GM21786 (cell line): ENCODE measurements around the gene STK11IP.

Experiments used
- ATAC-seq: cut with Tn5 transposase; IDR thresholded peaks from one replicate; pipeline ENCODE4 v1.9.1; 2021; ENCODE audit not compliant: unreplicated experiment

STK11IP gene

DNA sequence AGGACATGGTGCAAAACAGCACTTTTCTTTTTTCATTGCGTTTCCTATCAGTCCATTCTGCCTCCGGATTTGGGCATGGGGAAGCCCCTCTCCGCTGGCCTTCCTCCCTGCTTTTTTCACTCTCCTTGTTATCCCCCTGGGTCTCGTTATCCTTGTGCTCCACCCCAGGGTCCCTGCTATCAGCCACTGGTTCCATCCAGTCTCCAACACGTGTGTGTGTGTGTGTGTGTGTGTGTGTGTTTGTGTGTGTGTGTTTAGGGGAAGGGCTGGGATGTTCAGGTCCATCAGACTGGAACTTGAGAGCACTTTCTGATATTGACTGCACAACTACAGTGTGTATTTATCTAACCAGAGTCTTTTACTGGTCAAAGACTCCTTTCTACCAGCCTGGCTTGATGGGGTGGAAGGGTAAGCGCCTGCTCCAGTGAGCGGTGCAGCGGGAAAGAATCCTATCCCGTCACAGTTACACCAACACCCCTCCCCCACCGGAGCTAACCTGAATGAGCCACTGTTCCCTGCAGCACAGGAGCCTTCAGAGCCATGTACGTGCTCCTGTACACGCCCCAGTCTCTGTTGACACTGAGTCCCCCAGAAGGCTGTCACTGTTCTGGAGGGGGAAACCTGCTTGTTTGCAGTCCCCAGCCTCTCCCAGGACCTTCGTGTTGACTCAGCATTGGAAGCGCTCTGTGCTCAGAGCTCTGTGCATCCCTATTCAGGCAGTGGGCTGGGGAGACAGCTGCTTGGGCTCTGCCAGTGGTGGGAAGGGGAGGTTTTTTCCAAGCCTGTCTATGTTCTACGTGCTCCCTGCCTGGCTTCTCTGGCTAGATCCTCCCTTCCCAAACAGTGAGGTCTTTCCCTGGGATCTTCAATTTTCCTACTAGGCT lies 20.9 kb upstream of the STK11IP start:
- no peak for ATAC-seq

DNA sequence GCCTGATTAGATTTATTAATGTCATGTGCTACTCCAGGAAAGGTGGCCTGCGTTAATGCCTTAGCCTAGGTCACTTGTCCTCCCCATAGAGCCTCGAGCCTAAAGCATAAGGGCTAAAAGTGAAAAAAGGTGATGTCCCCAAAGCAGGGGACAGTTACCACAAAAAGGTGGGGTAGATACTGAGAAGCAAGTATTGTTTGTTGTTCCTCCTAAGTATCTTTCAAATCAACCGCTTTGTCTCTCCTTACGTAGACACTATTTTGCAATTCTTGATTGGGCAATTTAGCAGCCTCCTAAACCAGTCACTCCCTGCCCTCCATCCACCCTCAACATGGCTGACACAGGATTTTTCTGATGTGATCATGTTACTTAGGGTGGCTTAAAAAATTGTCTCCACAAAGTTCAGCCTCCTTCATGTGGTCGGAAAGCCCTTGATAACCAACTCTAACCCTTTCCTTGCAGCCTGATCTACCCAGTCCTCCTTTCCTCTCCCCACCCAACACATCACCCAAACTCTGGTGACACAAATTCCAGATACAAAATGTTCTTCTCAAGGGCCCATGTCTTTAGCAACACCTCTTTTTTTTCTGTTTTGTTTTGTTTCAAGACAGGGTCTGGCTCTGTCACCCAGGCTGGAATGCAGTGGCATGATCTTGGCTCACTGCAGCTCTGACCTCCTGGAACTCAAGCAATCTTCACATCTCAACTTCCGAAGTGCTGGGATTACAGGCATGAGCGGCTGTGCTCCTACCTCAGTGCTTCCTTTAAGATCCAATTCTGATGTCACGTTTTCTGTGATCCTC lies 18.6 kb upstream of the STK11IP start:
- no peak for ATAC-seq

DNA sequence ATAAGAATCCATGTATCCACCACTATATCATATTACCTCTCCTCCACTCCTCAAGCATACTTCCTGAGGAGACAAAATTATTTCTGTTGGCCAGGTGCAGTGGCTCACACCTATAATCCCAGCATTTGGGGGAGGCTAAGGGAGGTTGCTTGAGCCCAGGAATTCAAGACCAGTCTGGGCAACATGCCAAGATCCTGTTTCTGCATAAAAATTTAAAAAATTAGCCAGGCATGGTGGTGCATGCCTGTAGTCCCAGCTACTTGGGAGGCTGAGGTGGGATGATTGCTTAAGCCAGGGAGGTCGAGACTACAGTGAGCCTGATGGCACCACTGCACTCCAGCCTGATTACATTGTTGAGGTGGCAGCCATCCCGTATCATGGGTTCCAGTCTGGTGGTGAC lies 16.3 kb upstream of the STK11IP start:
- ATAC-seq, result no peak

DNA sequence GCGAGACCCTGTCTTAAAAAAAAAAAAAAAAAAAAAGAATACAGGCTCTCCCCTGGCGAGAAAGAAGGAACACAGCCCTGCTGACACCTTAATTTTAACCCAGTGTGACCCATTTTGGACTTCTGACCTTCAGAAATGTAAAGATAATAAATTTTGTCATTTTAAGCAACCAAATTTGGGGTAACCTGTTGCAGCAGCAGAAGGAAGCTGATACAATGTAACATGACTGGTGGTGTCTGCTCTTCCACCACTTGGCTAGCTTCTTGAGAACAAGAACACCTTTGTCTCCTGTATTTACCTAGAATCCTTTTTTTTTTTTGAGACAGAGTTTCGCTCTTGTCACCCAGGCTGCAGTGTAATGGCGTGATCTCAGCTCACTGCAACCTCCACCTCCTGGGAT lies 6.6 kb upstream of the STK11IP start:
- ATAC-seq, result no peak

DNA sequence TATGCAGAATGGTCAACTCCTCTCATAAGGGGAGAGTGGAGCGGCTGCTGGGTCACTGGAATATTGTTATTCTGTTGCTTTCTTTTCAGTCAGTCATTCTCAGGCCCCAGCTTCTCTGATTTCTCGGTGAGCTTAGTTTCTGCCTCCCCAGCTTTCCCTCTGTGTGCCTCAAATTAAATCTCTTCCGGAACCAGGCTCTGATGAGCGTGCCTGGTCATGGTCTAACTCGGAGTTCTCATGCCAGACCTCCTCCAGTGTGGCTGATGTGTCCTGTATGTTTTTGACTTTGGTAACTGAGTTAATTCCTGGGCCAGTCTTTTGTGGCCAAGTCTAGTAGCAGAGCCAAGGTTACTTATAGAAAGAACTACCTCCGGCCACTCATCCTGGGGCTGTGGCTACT lies 4.9 kb upstream of the STK11IP start:
- no peak for ATAC-seq

DNA sequence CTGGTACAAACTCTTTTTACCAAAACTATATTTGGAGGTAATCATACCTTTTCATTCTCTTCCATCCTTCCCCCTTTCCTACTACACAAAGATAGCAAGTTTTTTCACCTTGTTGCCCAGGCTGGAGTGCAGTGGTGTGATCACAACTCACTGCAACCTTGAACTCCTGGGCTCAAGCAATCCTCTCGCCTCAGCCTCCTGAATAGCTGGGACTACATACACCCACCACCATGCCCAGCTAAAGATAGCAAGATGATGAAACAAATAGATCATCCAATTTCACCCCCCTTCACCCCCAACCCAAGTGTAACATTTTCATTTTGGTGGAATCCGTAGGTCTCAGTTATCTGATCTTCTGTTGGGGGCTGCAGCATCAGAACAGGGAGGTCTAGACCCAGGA lies 4.5 kb upstream of the STK11IP start:
- no peak for ATAC-seq

DNA sequence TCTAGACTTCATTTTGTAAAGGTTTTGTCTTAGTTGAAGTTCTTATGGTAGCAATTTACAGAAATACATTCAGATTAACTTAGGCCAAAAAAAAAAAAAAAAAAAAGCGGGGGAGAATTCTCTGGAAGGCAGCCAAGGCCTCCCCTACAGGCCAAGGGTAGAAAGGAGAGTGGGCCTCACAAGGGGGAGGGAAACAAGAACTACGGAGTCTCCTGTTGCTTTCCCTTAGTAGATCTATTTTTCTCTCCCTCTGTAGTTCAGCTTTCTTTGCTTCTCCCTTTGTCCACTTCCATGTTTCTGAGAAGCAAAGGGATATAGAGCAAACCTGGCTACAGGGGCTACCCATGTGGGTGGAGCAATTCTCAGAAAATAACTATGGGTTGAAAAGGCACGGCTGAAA lies 2.4 kb upstream of the STK11IP start:
- no peak for ATAC-seq

DNA sequence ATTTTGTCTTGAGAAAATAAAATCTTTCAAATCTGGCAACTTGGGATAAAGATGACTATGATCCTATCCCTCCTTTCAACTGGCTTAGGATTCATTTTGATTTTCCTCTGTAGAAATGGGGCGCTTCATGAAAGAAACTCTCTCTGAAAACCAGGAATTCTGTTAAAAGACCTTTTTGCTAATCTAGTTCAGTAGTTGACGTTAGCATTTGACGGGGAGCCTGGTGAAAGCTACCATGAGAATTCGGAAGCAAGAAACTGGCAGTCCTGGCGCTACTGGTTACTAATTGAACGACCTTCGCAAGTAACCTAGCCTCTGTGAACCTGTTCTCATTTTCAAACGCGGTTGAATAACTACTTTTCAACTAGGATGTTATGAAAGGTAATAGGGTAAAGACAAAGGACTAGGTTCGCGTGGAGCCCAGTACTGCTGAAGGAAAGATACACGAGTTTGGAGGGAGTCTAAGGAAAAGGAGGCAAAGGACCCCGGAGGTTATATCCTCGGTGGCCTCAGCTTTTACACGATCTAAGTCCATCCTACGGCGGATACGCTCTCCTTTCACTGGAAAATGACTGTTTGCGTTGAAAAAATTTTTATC lies 604 bp upstream of the STK11IP start:
- peak; percentile 1 for ATAC-seq

DNA sequence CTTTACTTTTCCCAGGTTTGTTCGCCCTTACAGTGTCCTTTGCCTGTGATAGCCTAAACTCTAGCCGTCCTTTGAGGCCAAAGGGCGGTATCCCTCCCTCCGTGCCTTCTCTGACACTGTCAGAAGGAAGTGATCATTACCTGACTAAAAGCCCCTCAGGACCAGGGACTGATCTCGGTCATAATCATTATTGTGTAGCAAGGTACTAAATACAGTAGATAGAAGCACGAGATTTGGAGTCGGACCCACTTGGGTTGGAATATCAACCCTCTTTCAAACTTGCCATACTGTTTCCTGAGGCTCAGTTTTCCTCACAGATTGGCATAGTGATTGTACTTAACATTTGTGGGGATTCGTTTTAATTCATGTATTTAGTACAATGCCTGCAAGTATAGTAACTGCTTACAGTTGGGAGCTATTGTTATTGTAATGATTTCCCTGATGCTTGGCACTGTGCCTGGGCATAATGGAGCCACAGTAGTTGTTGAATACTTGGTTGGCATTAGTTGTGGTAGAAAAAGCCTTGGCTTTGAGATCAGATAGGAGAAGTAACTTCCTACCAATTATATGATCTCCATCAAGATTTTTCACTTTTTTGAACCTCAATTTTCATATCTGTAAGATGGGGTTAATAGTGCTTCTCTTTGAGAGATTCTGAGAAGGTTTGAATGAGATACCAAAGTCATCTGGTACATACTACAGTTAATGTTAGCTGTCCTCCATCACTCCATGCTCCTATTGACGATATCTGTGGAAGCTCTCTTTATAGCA lies 836 bp downstream of the STK11IP start:
- no peak for ATAC-seq

DNA sequence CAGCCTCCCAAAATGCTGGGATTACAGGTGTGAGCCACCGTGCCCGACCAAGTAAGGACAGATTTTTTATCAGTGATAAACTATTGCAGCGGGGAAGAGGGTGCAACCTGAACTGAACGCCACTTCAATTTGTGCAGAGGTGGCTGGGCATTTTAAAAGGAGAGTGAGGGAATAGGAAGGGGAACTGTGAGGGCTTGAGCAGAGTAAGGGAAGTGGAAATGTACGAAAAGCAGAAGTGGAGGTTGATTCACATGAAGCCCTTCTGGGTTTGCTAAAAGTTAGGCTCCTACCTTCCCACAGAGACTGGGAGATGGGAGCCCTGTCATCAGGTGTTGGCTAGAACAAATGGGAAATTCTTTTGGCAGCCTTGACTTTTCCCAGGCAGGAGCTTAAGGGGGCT lies 6.1 kb downstream of the STK11IP start:
- no peak for ATAC-seq

DNA sequence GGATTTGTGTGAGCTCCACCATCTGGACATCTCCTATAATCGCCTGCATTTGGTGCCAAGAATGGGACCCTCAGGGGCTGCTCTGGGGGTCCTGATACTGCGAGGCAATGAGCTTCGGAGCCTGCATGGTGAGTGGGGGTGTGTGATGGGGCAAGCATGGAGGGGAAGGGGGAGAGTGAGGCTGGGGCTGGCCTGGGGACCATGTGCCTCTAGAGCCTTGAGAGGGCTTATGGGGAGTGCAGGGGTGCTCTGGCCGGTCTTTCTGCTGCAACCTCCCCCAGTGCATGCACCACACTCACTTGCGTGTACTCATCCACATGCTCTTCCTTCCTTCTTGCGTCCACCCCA lies 7.9 kb downstream of the STK11IP start:
- ATAC-seq, result no peak

DNA sequence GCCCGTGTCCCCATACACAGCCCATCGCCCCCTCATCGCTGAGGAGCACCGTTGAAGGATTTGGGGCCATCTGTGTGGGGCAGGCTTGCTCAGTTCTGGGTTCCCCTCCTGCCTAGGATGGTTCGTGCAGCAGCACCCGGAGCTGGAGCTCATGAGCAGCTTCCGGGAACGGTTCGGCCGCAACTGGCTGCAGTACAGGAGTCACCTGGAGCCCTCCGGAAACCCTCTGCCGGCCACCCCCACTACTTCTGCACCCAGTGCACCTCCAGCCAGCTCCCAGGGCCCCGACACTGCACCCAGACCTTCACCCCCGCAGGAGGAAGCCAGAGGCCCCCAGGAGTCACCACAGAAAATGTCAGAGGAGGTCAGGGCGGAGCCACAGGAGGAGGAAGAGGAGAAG lies 10.3 kb downstream of the STK11IP start:
- ATAC-seq, result no peak

DNA sequence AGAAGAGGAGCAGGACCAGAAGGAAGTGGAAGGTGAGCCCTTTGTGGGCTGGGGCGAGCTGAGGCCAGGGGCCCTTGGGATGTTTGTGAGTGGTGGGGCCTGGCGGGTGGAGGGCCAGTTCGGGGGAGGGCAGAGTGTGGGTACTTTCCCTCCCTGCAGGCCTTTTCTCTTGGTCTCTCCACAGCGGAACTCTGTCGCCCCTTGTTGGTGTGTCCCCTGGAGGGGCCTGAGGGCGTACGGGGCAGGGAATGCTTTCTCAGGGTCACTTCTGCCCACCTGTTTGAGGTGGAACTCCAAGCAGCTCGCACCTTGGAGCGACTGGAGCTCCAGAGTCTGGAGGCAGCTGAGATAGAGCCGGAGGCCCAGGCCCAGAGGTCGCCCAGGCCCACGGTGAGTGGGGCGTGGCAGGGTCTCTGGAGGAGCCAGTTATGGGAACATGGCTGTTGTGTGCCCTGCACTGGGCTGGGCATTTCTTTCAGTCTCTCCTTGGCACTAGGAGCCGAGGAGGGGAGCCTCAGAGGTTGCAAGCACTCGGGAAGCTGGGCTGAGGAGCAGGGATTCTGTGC lies 10.8 kb downstream of the STK11IP start:
- no peak for ATAC-seq

DNA sequence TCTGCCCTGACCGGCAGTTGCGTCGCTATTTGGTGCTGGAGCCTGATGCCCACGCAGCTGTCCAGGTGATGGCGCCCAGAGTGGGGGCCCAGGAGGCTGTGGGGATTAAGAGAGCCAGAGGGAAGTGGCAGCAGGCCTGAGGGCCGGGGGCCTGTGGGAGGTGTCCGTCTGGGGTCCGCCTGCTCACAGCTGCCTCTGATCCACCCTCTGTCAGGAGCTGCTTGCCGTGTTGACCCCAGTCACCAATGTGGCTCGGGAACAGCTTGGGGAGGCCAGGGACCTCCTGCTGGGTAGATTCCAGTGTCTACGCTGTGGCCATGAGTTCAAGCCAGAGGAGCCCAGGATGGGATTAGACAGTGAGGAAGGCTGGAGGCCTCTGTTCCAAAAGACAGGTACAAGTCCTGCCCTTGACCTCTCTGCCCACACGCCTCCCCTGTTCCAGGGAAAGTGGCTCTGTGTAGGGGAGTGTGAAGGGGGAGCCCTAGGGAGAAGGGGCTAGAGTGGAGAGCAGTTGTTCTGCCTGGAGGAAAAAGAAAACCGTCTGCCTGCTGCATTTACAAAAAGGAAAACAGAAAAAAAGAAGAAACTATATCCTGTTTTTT lies 11.6 kb downstream of the STK11IP start:
- no peak for ATAC-seq

DNA sequence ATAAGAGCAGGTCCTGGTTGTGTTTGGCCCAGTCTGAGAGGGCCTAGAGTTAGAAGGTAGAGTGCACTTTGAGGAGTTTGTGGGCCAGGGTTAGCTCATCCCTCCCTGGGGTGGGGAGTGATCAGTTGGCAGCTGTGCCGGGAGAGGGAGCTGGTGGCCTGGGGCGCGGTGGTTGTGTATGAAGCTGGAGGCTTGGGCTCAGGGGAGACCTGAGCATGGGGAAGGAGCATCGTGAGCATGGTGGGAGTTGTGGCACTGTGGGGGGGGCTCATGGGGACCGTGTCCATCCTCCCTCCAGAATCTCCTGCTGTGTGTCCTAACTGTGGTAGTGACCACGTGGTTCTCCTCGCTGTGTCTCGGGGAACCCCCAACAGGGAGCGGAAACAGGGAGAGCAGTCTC lies 13.6 kb downstream of the STK11IP start:
- no peak for ATAC-seq

DNA sequence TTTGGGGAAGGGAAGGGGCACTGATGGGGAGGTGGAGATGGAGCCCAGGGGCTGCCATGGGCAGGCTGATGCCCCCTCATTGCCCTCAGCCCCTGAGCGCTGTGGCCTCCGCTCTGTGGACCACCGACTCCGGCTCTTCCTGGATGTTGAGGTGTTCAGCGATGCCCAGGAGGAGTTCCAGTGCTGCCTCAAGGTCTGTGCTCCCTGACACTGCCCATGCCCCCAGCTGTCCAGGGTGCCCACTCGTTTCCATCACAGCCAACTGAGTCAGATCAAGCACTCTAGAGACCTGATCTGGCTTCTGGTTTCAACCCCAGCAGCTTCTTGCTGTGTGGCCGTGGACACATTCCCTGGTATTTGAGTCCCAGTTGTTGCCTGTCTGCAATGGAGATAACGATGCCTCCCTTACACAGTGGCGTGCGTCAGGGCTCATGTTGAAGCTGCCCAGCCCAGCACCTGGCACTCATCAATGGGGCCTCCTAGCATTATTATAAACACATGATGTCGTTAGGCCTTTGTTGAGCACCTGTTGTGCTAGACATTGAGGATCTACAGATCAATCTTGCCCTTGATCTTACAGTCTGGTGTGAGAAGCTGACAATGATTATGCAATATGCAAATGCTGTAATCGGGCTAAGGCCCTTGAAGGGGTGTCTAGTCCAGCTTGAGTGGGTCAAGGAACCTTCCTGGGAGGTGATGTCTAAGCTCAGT lies 14.4 kb downstream of the STK11IP start:
- no peak for ATAC-seq

DNA sequence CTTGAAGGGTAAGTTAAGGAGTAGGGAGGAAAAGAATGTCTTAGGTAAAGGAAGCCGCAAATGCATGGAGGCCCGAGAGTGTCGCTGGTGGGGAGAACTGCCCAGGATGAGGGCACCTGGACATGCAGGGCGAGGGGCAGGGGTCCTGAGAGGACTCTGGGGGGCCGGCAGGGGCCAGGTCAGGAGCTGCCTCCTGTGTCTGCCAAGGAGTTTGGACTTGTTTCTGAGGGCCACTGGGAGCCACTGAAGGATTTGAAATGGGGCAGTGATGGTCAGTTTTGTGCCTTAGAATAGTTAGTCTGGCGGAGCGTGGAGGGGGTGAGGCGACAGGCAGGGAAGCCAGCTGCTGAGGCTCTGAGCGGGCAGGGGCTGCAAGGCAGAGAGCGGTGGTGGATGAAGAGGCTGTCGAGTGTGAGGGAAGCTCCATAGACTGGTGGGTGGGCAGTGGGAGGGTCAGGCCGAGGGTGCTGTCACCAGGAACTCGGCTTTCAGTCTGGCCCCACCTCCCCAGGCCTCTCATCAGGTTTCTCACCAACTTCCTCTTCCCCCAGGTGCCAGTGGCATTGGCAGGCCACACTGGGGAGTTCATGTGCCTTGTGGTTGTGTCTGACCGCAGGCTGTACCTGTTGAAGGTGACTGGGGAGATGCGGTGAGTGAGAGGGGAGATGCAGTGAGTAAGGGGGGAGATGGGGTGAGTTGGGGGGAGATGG lies 15.1 kb downstream of the STK11IP start:
- ATAC-seq, result peak; percentile 44

DNA sequence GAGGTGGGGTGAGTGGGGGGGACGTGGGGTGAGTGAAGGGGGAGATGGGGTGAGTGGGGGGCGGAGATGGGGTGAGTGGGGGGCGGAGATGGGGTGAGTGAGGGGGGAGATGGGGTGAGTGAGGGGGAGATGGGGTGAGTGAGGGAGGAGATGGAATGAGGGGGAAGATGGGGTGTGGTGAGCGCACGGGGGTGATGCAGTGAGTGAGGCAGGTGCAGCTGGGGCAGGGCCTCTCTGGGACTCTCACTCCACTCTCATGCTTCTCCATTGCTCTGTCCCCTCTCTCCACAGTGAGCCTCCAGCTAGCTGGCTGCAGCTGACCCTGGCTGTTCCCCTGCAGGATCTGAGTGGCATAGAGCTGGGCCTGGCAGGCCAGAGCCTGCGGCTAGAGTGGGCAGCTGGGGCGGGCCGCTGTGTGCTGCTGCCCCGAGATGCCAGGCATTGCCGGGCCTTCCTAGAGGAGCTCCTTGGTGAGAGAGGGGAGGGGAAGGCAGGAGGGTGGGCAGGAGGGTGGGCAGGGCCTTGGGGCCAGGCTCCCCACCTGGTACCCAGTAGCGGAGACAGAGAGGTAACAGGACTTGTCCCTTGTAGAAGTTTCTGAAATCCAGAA lies 15.9 kb downstream of the STK11IP start:
- ATAC-seq, result no peak
